ENCODE data around the gene FBXO21.

- TF ChIP-seq CTCF (IDR thresholded peaks at IDR 0.05) (no peak), POLR2AphosphoS5 (IDR thresholded peaks at IDR 0.05) (no peak)
Measured at GRCh38 chr12:117098024-117098360, 92.3 kb downstream of the FBXO21 start.

Measured in upper lobe of left lung (tissue), 4 donors.